H7 (cell line): Measurements from ENCODE around the gene POMT1. TPM values are rescaled to one million over a fixed set of nuclear protein-coding genes. Genes with fewer than 3 reads are reported as not detected.

ENCODE experiments used
- DNase-seq: peaks from one replicate; pipeline ENCODE4 v3.0.0; 2012
- H3K27me3 ChIP-seq: 2 replicates; pipeline ENCODE4 v1.6.0; 2011; ENCODE audit warnings: mild to moderate bottlenecking, low read length; ENCODE audit not compliant: control insufficient read depth, insufficient read depth
- H3K36me3 ChIP-seq: replicated peaks from 2 replicates; pipeline ENCODE4 v1.5.1; 2011; ENCODE audit warnings: low read length; ENCODE audit not compliant: control insufficient read depth, insufficient read depth
- H3K4me3 ChIP-seq: 2 replicates; pipeline ENCODE4 v1.5.1; 2011; ENCODE audit warnings: low read depth, mild to moderate bottlenecking, control low read depth, low read length, moderate library complexity; ENCODE audit not compliant: insufficient read depth
- total RNA-seq: library from RNA; depleted of rRNA; stranded (reverse); fragments of >200 nt; shearing (Covaris generic); gene quantifications from 2 replicates; pipeline ENCODE4 v1.2.3, GENCODE V29; 2014

Gene POMT1
- total RNA-seq, 1 experiment from 2014 or later, result 21.1 TPM

DNA sequence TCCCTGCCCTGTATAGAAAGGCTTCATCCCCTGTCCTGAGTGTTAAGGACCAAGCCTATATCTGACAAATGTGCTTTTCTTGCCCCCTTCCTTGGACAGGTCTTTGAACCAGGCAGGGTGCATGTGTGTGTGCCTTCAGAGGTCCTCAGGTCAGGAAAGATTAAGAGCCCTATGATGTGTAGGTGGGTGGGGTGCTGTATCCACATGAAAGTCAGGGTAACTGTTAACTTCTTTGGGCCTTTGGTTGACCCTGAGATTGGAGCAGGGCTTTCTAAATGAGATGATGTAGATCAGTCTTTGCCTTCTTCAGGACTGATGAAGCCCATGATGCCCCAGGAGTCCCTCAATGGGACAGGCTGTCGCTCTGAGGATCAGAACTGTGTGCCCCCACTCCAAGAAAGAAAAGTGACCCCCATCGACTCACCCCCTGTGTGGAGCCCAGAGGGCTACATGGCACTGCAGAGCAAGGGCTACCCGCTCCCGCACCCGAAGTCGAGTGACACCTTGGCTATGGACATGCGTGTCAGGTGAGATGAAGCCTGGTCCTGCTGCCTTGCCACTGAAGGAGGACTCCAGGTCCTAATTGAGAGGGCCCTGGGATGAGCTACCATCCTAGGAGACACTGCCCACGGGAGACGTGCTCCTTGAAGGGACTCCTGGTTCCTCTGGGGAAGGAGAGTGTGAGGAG lies 29.4 kb upstream of the POMT1 start:
- no peaks in the 10 kb centered on the region for H3K27me3 ChIP-seq
- no peak overlapping the region for H3K4me3 ChIP-seq
- DNase-seq, result peak; percentile 14
- H3K36me3 ChIP-seq, result peaks cover 71% of the 10 kb centered on the region

DNA sequence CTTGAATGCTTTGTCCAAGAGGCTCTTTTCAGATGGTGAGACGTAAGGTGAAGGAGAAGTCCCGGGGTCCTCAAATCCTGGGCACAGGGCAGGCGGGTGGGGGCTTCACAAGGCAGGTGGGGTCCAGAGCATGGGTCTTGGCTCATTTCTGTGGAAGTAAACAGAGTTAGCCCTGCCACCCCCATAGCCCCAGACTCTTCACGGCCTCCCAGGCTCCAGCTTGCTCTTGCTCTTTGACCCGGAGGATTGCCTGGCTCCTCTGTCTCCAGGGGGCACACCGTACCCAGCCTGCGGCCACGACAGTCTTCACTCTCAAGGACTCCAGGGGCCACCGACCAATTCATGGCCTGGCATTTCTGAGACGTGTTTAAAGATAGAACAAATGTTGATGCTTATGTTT lies 28.8 kb upstream of the POMT1 start:
- H3K4me3 ChIP-seq, result no peak overlapping the region
- H3K36me3 ChIP-seq, result peaks cover 72% of the 10 kb centered on the region
- no peaks in the 10 kb centered on the region for H3K27me3 ChIP-seq
- peak; percentile 38 for DNase-seq

DNA sequence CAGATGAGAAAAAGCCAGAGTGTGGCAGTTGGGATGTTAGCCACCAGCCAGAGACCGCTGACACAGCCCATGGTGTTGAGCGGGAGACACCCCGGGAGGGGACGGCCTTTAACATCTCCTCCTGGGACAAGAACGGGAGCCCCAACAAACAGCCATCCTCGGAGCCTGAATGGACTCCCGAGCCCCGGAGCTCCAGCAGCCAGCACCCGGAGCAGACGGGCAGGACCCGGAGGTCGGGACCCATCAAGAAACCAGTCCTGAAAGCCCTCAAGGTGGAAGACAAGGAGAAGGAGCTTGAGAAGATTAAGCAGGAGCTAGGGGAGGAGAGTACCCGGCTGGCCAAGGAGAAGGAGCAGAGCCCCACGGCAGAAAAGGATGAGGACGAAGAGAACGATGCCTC lies 28.0 kb upstream of the POMT1 start:
- Histone ChIP-seq H3K36me3 (peaks cover 74% of the 10 kb centered on the region), H3K4me3 (no peak overlapping the region), H3K27me3 (no peaks in the 10 kb centered on the region)

DNA sequence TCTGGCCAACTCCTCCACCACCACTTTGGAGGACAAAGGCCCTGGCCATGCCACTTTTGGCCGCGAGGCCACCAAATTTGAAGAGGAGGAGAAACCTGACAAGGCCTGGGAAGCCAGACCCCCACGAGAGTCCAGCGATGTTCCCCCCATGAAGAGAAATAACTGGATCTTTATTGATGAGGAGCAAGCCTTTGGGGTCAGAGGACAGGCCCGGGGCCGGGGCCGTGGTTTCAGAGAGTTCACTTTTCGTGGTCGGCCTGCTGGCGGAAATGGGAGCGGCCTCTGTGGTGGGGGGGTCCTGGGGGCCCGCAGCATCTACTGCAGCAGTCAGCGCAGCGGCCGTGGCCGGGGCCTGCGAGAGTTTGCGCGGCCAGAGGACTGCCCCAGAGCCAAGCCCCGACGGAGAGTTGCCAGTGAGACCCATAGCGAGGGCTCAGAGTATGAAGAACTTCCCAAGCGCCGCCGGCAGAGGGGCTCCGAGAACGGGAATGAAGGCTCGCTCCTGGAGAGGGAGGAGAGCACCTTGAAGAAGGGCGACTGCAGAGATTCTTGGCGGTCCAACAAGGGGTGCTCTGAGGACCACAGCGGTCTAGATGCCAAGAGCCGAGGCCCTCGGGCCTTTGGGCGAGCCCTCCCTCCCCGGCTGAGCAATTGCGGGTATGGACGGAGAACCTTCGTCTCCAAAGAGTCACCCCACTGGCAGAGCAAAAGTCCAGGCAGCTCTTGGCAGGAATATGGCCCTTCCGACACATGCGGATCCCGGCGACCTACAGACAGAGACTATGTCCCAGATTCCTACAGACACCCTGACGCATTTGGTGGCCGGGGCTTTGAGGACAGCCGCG lies 27.4 kb upstream of the POMT1 start:
- DNase-seq, result no peak
- H3K36me3 ChIP-seq, result peaks cover 73% of the 10 kb centered on the region
- H3K27me3 ChIP-seq, result no peaks in the 10 kb centered on the region
- H3K4me3 ChIP-seq, result no peak overlapping the region

More for the DNA sequence above, 28.0 kb upstream of the POMT1 start:
- no peak for DNase-seq

DNA sequence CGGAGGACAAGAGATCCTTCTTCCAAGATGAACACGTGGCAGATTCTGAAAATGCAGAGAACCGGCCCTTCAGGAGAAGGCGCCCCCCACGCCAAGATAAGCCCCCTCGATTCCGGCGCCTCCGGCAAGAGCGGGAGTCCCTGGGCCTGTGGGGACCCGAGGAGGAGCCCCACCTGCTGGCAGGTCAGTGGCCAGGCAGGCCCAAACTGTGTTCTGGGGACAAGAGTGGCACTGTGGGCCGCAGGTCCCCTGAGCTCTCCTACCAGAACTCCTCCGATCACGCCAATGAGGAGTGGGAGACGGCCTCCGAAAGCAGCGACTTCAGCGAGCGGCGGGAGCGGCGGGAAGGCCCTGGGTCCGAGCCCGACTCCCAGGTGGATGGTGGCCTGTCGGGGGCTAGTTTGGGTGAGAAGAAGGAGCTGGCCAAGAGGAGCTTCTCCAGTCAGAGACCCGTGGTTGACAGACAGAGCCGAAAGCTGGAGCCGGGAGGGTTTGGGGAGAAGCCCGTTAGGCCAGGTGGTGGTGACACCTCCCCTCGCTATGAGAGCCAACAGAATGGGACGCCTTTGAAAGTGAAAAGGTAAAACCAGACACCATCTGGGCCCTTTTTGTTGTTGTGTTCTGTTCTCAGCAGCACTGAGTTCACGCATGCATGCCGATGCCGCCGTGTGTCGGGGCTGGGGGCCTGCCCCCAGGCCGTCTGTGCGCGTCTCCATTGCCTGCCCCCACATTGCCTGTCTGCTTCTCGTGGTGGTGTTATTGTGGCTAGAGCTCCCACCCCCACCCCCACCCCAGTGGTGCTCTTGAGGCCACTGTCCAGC lies 26.6 kb upstream of the POMT1 start:
- Histone ChIP-seq H3K4me3 (no peak overlapping the region), H3K27me3 (no peaks in the 10 kb centered on the region), H3K36me3 (peaks cover 68% of the 10 kb centered on the region)
- DNase-seq, result peak; percentile 83

DNA sequence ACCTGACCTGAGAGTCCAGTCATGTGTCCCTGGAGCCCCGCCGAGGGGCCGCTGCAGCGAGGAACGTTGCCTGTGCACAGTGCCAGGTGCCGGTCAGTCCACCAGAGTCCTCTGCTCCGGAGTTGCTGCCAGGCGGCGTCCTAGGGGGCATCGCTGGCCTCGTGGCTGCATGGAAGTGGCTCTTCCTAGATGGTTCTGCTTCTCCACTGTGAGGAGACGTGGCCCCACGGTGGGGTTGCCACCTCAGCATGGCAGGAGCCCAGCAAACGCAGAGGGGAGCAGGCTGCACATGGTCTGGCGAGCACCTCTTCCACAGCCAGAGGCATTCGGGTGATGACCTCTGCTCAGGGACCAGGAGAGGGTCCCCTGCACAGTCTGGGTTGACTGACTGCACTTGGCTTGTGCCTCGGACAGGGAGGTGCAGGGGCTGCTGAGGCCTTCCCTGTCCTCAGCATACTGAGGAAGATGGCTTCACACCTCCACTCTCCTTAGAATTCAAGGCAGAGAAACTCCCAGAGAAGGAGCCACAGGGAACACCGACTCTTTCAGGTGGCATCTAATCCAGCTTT lies 25.9 kb upstream of the POMT1 start:
- no peak for DNase-seq
- Histone ChIP-seq H3K27me3 (no peaks in the 10 kb centered on the region), H3K36me3 (peaks cover 70% of the 10 kb centered on the region), H3K4me3 (no peak overlapping the region)

DNA sequence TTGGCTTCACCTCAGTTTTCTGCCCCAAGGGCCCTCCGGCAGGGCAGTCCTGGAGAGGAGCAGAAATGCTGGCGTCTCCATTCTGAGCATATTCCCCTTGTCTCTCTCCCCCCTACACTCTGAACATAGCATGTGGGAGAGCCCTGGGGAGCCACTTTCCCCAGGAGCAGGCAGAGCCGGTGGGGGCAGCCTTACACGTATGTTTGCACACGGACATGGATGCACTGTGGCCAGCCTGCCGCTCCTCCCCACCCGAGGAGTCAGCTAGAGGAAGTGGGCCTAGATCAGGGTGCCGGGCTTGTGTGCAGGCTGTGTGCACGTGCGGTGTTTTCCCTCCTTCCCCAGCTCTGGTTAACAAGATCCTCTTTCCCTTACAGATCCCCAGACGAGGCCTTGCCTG lies 25.4 kb upstream of the POMT1 start:
- Histone ChIP-seq H3K4me3 (no peak overlapping the region), H3K36me3 (peaks cover 73% of the 10 kb centered on the region), H3K27me3 (no peaks in the 10 kb centered on the region)
- no peak for DNase-seq

DNA sequence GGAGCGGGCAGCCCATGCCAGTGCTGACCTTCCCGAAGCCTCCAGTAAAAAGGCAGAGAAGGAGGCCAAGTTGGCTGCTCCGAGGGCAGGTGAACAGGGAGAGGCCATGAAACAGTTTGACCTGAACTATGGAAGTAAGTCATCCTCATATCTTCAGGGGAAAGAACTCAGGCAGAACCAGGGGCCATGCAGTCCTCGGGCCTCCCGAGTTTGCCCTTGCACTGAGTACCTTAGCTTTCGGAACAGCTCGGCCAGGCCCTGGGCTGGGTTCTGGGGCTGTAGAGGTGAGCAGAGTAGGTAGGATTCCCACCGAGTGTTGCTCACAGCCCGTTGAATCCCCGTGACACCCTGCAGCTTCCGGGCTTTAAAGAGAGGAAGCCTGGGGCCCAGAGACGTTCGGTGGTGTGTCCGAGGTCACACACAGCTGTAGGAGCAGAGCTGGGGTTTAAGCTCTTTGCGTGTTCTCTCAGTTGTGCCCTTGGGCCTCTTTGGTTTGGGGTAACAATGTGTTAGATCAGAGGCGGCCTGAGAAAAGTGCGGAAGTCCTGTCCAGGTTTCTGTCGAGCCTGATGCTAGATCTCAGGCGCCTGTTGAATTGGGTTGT lies 24.8 kb upstream of the POMT1 start:
- no peaks in the 10 kb centered on the region for H3K27me3 ChIP-seq
- no peak overlapping the region for H3K4me3 ChIP-seq
- peaks cover 72% of the 10 kb centered on the region for H3K36me3 ChIP-seq
- no peak for DNase-seq

DNA sequence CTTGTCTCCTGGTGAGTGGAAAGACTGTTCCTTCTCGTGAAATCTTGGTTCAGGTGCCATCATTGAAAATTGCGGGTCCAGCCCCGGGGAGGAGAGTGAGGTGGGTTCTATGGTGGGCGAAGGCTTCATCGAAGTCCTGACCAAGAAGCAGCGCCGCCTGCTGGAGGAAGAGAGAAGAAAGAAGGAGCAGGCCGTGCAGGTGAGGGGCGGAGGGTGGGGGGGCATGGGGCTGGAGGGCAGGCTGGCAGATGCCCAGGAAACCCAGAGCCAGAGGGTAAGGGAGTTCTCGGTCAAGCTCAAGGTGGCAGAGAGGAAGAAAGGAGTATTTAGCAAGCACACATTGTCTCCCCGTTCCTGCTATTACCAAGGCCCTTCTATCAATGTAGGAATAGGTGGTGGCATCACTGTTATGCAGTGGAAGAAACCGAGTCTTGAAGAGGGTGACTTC lies 24.3 kb upstream of the POMT1 start:
- peak; percentile 94 for DNase-seq
- Histone ChIP-seq H3K4me3 (no peak overlapping the region), H3K36me3 (peaks cover 72% of the 10 kb centered on the region), H3K27me3 (no peaks in the 10 kb centered on the region)

DNA sequence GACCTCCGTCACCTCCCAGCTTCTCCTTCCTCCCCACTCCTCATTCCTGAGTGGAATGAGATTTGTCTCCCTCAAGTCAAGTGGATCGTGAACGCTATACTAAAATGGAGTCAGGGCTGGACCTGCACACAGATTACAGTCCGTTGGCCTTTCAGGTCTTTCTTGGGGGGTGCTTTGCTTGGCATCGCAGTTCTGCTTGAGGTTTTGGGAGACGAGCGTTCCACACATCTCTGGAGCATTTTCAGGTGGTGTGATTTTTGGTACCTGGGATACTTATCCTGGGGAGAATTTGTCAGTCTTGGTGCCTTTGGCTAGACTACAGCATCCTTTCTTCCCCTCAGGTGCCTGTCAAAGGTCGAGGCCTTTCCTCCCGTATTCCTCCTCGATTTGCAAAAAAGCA lies 23.8 kb upstream of the POMT1 start:
- no peak overlapping the region for H3K4me3 ChIP-seq
- DNase-seq, result no peak
- H3K36me3 ChIP-seq, result peaks cover 72% of the 10 kb centered on the region
- no peaks in the 10 kb centered on the region for H3K27me3 ChIP-seq

DNA sequence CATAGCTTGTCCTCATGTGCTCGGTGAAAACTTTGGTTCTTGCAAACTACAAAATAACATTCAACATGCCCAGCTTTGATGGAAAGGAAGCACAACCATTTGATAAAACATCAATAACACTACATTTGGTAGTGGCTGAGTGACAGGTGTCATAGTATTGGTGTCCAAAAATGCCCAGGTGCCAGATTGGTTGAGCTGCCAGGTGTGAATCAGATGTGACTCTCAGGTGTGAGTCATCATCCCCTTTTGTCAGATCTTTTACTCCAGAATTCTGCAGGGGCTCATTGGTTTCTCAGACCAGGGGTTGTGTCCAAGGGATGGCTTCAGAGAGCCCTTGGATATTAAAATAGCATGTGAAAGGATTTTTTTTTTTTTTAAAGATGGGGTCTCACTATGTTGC lies 22.5 kb upstream of the POMT1 start:
- Histone ChIP-seq H3K36me3 (peaks cover 76% of the 10 kb centered on the region), H3K27me3 (no peaks in the 10 kb centered on the region), H3K4me3 (no peak overlapping the region)
- no peak for DNase-seq

DNA sequence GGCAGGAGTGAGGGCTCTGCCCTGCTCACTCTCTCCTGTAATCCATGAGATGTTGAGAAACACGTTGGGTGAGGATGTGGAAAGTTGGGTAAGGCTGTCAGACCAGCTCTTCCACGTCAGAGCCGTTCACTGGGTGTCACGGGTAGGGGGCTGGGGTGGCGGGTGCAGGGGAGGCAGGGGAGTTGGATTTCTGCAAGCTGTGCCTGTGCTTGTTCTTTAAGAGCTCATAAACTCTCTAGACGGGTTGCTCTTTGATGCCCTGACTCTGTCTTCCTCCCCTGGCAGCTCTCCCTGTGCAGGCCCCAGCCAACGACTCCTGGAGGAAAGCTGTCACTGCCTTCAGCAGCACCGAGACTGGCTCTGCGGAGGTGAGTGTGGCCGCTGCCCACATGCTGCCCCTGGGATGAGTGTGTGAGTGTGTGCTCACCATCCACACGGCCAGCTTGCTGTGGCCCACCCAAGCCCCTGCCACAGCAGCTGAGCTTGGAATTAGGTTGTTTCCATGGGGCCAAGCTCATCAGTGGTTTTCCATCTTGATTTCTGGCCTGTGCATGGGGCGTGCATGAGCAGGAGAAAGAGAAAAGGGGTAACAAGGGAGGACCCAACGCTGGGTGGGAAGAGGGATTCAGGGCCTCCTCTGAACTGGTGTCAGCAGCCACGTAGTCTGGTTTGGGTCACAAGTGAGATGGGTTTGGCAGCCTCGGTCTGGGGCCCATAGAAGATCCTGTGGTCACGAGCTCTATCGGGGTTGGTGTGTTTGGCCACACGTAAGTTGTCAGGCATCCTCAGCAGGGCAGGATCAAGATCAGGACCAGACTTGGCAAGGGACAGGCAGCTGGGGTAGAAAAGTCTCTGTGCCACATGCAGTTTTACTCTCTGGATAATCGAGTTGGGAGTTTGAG lies 21.0 kb upstream of the POMT1 start:
- H3K27me3 ChIP-seq, result no peaks in the 10 kb centered on the region
- no peak for DNase-seq

DNA sequence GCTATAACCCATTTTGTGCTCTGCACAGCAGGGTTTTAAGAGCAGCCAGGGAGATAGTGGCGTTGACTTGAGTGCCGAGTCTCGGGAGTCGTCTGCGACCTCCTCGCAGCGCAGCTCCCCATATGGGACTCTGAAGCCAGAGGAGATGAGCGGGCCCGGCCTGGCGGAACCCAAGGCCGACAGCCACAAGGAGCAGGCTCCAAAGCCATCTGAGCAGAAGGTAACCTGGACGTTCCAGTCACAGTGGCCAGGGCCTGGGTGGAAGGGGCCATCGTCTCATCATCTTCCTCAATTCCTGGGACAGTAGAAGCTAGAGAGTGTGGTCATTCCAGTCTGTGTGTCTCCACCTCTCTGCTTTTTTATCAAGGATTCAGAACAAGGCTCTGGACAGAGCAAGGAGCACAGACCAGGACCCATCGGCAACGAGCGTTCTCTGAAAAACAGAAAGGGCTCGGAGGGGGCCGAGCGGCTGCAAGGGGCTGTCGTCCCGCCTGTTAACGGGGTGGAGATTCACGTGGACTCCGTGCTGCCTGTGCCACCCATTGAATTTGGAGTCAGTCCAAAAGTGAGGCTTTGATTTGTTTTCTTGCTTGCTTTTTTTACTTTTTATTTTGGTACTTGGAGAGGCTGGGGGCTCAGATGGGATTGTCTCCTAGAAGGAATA lies 20.2 kb upstream of the POMT1 start:
- no peak for DNase-seq
- H3K27me3 ChIP-seq, result no peaks in the 10 kb centered on the region
- H3K4me3 ChIP-seq, result no peak overlapping the region
- H3K36me3 ChIP-seq, result peaks cover 76% of the 10 kb centered on the region

More for the DNA sequence above, 21.0 kb upstream of the POMT1 start:
- peaks cover 78% of the 10 kb centered on the region for H3K36me3 ChIP-seq
- no peak overlapping the region for H3K4me3 ChIP-seq
